D721Med (cell line): Measurements from ENCODE around the gene CACNB2.

ENCODE experiments used
- DNase-seq: peaks from one replicate; pipeline ENCODE4 v3.0.0; 2011; ENCODE audit warnings: low spot score; ENCODE audit not compliant: insufficient read length
- FAIRE-seq: peaks from 2 replicates; lab custom pipeline; 2011; peaks lifted over from hg19 to GRCh38; lab: Jason Lieb, UNC
- TF ChIP-seq, protein P1 (sequence below): IDR thresholded peaks from 2 replicates; pipeline ENCODE4 v1.5.1; 2012; ENCODE audit warnings: mild to moderate bottlenecking, control low read depth; ENCODE audit not compliant: insufficient read depth; ENCODE audit errors: missing control alignments

CACNB2 gene

GRCh38 chr10:18214691-18215563 is 74.7 kb downstream of the CACNB2 start:
- peak; percentile 25 for DNase-seq
- peak; percentile 93 for FAIRE-seq
- TF ChIP-seq, protein P1, sequence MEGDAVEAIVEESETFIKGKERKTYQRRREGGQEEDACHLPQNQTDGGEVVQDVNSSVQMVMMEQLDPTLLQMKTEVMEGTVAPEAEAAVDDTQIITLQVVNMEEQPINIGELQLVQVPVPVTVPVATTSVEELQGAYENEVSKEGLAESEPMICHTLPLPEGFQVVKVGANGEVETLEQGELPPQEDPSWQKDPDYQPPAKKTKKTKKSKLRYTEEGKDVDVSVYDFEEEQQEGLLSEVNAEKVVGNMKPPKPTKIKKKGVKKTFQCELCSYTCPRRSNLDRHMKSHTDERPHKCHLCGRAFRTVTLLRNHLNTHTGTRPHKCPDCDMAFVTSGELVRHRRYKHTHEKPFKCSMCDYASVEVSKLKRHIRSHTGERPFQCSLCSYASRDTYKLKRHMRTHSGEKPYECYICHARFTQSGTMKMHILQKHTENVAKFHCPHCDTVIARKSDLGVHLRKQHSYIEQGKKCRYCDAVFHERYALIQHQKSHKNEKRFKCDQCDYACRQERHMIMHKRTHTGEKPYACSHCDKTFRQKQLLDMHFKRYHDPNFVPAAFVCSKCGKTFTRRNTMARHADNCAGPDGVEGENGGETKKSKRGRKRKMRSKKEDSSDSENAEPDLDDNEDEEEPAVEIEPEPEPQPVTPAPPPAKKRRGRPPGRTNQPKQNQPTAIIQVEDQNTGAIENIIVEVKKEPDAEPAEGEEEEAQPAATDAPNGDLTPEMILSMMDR: peak; percentile 84

DNA sequence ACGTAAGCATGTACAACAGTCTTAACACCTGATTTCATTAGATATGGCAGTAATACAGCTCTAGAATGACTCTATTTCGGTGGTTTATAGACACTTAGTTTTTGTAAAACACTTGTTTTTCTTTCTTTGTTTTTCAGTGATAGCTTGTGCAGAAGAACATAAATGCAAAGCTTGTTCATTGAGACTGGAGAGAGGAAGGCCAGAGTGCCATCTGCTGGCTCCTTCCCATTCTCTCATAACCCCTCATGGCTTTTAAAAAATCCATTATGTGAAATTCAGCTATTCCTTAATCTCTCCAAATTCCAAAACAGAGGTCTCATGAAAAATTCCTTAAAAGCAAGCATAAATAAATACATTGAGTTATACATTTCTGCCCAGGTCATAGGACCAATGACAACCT is 76.3 kb downstream of the CACNB2 start:
- DNase-seq (no peak), FAIRE-seq (peak; percentile 21)
- TF ChIP-seq, protein P1: peak; percentile 52

GRCh38 chr10:18217577-18217976 is 77.4 kb downstream of the CACNB2 start:
- DNase-seq (no peak), FAIRE-seq (no peak)
- TF ChIP-seq, protein P1: no peak

- TF ChIP-seq, protein P1: no peak
- DNase-seq: no peak
- no peak for FAIRE-seq
Measured at GRCh38 chr10:18219146-18219545, 78.9 kb downstream of the CACNB2 start.

GRCh38 chr10:18221123-18221522 is 80.9 kb downstream of the CACNB2 start:
- FAIRE-seq (no peak), DNase-seq (no peak)
- TF ChIP-seq, protein P1: no peak

GRCh38 chr10:18221882-18222281 is 81.7 kb downstream of the CACNB2 start:
- FAIRE-seq (no peak), DNase-seq (no peak)
- TF ChIP-seq, protein P1: no peak

DNA sequence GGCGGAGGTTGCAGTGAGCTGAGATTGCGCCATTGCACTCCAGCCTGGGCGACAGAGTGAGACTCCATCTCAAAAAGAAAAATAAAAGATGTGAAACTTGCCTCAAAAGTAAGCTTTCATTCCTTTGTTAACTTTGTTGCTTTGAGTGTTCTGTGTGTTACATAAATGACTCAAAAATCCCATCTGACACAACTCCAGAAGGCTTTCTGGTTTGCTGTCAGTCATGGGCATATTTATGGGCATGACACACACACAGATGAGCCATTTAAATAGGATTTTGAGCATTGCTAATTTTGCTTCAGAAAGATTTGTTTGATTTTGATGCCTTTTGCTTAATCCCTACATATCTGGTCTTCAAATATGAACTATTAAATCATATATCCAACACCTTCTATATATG is 82.6 kb downstream of the CACNB2 start:
- TF ChIP-seq, protein P1: no peak
- DNase-seq (no peak), FAIRE-seq (no peak)
